GM12878 (cell line): ENCODE measurements around the gene LIF.

Experiments used
- EP300 ChIP-seq, 2 experiments: fragments of 150-350 bp in 1 of 2; IDR thresholded peaks; 2 replicates each; pipeline ENCODE4 v1.6.1; 2011 to 2012; ENCODE audit warnings: low read depth in 2 of 2, low read length in 2 of 2, borderline replicate concordance in 1 of 2, improper control_type of control experiment in 1 of 2, inconsistent platforms in 1 of 2; ENCODE audit not compliant: control insufficient read depth in 1 of 2
- NR2C2 ChIP-seq: IDR thresholded peaks from 2 replicates; pipeline ENCODE4 v1.6.1; 2011; ENCODE audit warnings: borderline replicate concordance, low read depth; ENCODE audit not compliant: control insufficient read depth, insufficient read length

GRCh38 chr22:30212363-30212995 is 34.1 kb downstream of the LIF start:
- TF ChIP-seq EP300 (IDR thresholded peaks at IDR 0.05; ENCODE audit: borderline replicate concordance in 1 of 2, control insufficient read depth in 1 of 2, low read depth in 2 of 2, low read length in 2 of 2) (no peak), NR2C2 (no peak)
